ENCODE measurements around the gene PRKAA1.
"Not testable (repeated sequence)": the region's sequence is repeated elsewhere in the genome, so short reads cannot be mapped to it uniquely, and the experiment has no call there.

PRKAA1 gene

DNA sequence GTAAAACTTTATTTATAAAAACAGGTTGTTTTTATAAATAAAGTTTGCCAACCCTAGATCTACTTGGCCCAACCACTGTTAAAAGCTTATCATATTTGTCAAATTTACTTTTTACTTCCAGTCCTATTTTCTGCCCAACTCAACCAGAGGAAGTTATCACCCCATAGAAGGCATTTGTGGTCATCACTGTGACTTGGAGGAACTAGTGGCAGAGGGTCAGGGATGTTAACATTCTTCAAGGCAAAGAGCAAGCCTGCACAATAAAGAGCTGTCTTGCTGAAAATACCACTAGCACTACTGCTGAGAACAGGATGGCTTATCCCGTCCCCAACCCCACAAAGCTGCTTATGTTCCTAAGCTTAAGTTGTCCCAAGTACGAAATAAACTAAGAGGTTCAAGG, 64.7 kb downstream of the PRKAA1 start:
- no peak for DNase-seq (ENCODE audit: low read depth in 2 of 2)

DNA sequence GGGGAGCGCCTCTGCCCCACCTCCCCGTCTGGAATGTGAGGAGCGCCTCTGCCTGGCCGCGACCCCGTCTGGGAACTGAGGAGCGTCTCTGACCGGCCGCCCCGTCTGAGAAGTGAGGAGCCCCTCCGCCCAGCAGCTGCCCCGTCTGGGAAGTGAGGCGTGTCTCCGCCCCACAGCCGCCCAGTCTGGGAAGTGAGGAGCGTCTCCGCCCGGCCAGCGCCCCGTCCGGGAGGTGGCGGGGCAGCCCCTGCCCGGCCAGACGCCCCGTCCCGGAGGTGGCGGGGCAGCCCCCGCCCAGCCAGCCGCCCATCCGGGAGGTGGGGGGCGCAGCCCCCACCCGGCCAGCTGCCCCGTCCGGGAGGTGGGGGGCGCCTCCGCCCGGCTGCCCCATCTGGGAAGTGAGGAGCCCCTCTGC, 75.7 kb downstream of the PRKAA1 start:
- not testable (repeated sequence) for DNase-seq (ENCODE audit: low read depth in 2 of 2)

DNA sequence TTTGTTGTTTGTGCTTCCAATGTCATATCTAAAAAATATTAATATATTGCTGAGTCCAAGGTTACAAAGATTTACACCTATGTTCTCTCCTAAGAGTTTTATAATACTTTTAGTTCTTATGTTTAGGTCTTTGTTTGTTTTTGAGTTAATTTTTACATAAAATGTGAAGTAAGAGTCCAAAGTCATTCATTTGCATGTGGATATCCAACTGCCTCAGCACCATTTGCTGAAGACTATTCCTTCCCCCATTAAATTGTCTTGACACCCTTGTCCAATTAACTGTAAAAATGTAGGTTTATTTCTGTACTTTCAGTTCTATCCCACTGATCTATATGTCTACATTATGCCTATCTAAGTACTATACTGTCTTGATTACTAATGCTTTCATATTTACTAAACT, 78.1 kb downstream of the PRKAA1 start:
- DNase-seq (ENCODE audit: low read depth in 2 of 2): no peak

DNA sequence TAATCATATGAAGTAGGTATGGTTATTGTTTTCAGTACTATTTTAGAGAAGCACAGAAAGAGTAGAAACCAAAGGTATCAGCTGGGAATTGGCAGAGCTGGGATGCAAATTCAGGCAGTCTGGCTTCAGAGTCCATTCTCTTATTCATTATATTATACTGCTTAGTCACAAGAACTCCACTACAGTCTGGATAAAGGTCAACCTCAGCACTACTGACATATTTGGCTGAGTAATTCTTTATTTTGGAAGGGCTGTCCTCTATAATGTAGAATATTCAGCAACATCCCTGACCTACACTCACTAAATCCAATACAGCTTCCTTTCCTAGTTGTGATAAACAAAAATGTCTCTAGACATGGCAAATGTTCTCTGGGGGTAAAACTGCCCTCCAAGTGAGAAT, 80.9 kb downstream of the PRKAA1 start:
- no peak for DNase-seq (ENCODE audit: low read depth in 2 of 2)

DNA sequence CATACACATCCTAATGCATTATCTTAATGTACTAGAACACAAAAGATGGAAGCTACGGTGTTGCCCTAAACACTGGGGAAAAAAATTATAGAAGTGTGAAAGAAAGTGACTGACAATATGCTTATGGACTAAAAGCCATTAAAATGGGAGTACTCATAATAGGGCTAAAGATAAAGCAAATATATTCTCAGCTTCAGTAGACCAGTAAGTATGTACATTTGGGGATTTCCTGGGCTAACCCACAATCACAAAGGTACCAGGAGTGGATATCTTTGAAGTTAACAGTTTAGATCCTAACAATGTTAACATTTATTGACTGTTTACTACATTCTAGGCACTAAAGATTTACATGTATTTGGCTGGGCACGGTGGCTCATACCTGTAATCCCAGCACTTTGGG, 81.6 kb downstream of the PRKAA1 start:
- no peak for DNase-seq (ENCODE audit: low read depth in 2 of 2)

DNA sequence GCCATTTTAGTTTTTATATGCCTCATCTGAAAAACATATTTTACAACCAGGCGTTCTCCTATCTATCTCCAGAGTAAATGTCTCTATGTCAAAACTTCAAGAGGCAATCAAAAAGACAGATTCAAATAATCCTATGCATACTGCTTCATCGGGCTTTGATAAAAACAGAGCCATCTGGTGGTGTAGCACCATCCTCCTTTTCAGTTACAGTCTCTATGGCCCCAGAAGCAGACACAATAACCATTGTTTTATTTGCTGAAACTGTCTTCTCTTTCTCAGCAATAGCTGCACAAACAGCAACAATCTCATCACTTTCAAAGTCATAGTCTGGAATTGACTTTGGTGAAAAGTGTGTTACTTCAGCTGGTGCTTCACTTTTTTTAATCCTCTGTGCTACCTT, 82.2 kb downstream of the PRKAA1 start:
- DNase-seq (ENCODE audit: low read depth in 2 of 2): no peak

DNA sequence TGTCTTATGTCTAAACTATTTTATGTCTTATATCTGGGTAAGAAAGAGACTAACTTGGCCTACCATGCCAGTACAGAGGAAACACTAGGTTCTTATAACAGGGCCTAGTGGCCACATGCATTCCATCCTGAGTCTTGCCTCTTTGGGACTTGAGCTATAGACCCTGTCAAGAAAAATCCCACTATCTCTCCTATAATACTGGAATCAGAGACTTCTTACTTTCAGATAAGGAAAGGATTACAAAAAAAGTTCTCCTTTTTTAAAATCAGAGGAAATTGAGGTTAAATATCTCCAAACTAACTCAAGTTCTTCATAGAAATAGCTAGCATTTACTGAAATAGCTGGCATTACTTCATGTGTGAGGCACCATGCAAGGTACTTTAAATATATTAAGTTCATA, 84.2 kb downstream of the PRKAA1 start:
- no peak for DNase-seq (ENCODE audit: low read depth in 2 of 2)

DNA sequence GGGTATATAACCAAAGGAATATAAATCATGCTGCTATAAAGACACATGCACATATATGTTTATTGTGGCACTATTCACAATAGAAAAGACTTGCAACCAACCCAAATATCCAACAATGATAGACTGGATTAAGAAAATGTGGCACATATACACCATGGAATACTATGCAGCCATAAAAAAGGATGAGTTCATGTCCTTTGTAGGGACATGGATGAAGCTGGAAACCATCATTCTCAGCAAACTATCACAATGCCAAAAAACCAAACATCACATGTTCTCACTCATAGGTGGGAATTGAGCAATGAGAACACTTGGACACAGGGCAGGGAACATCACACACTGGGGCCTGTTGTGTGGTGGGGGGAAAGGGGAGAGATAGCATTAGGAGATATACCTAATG, 87.6 kb downstream of the PRKAA1 start:
- DNase-seq (ENCODE audit: low read depth in 2 of 2): not testable (repeated sequence)

Measured in stimulated activated CD8-positive, alpha-beta memory T cell treated with anti-CD3 and anti-CD28 coated beads, Interleukin-7, amount 100 ng/mL, for 4 hours (primary cell).